Thyroid gland (tissue), 4 donors: ENCODE measurements around the gene NPPC. TPM values are rescaled to one million over a fixed set of nuclear protein-coding genes. Genes with fewer than 3 reads are reported as not detected.

ENCODE experiments used
- DNase-seq, 2 donors: peaks; one replicate each; pipeline ENCODE4 v3.0.0-alpha.2; 2019
- H3K27ac ChIP-seq, 3 donors: fragments of 200-600 bp; sonication (generic); 1 replicate in 2 of 3; 2 replicates in 1 of 3; pipeline ENCODE4 v1.5.1; 2016 to 2019; ENCODE audit warnings: mild to moderate bottlenecking in 1 of 3, moderate library complexity in 1 of 3
- H3K27me3 ChIP-seq: fragments of 200-600 bp; sonication (generic); one replicate; pipeline ENCODE4 v1.5.1; 2019
- H3K36me3 ChIP-seq, 2 donors: fragments of 200-600 bp; sonication (generic); one replicate each; pipeline ENCODE4 v1.5.1; 2016 to 2019
- H3K4me1 ChIP-seq, 2 donors: fragments of 200-600 bp; sonication (generic); one replicate each; pipeline ENCODE4 v1.5.1; 2017 to 2019
- H3K4me3 ChIP-seq, 3 donors: fragments of 200-600 bp; sonication (generic); replicated peaks in 1 of 3; 1 replicate in 2 of 3; 2 replicates in 1 of 3; pipeline ENCODE4 v1.5.1; 2016; ENCODE audit warnings: mild to moderate bottlenecking in 1 of 3
- H3K9me3 ChIP-seq: fragments of 200-600 bp; sonication (generic); one replicate; pipeline ENCODE4 v1.5.1; 2017
- POLR2A ChIP-seq, 2 donors: fragments of 450-650 bp; IDR thresholded peaks; one replicate each; pipeline ENCODE4 v1.6.1; 2017; ENCODE audit warnings: antibody characterized with exemption in 2 of 2, mild to moderate bottlenecking in 2 of 2, moderate library complexity in 1 of 2
- WGBS, 2 donors: methylation state at CpG; one replicate each; pipeline ENCODE4 v1.1.5; 2017; 5-methylcytosine and 5-hydroxymethylcytosine counted together
- intact Hi-C: fragments of 100-400 bp; cut with DNase I; formaldehyde crosslinking; loops from one replicate; pipeline ENCODE4 v1.15.1; 2023
- total RNA-seq, 4 donors: library from RNA; depleted of rRNA; stranded (reverse); fragments of >200 nt; gene quantifications; one replicate each; pipeline ENCODE4 v1.2.3, GENCODE V29; 2016
- TF ChIP-seq, protein P1 (sequence below), 6 experiments: fragments of 200-600 bp in 3 of 6; fragments of 450-650 bp in 3 of 6; sonication (generic) in 3 of 6; IDR thresholded peaks; one replicate each; pipeline ENCODE4 v1.5.1; 2016 to 2019; ENCODE audit warnings: antibody characterized with exemption in 6 of 6, mild to moderate bottlenecking in 2 of 6, inconsistent platforms in 1 of 6, moderate library complexity in 1 of 6

The NPPC gene
- total RNA-seq, 4 donors from 2014 or later: not detected

DNA sequence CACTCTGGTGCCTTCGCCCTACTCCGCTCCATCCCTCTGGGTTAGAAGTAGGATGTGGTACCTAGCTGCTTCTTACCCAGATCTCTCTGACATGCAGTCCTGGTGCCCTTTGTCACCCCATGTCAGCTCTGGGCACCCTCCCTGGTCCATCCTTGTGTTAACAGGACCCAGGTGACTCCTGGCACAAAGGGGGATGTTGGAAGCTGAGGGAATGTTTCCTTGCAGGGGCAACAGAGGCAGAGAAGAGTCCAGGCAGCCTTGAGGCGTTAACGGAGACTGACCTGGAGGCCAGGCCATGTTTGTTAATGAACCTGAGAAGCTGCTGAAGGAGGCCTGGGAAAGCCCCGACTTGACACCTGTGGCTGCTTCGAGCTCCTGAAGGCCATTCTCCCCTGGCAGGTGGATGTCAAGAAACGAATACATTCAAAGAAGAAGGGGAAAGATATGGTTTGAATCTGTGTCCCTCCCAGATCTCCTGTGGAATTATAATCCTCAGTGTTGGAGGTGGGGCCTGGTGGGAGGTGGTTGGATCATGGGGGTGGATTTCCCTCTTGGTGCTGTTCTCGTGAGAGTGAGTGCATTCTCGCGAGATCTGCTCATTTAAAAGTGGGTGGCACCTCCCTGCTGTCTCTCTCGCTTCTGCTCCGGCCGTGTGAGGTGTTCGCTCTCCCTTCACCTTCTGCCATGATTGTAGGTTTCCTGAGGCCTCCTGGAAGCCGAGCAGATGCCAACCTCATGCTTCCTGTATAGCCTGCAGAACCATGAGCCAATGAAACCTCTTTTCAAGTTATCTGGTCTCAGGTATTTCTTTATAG is 31.4 kb downstream of the NPPC start:
- Histone ChIP-seq H3K36me3 (no peaks in the 10 kb centered on the region), H3K27ac (no peak overlapping the region), H3K4me1 (peaks cover 28 to 29% of the 10 kb centered on the region in 2 donors), H3K9me3 (no peaks in the 10 kb centered on the region), H3K27me3 (no peaks in the 10 kb centered on the region), H3K4me3 (no peak overlapping the region)
- WGBS, 2 donors: 90 to 92% methylated on average over 15 of the region's 15 CpGs
- TF ChIP-seq, protein P1, sequence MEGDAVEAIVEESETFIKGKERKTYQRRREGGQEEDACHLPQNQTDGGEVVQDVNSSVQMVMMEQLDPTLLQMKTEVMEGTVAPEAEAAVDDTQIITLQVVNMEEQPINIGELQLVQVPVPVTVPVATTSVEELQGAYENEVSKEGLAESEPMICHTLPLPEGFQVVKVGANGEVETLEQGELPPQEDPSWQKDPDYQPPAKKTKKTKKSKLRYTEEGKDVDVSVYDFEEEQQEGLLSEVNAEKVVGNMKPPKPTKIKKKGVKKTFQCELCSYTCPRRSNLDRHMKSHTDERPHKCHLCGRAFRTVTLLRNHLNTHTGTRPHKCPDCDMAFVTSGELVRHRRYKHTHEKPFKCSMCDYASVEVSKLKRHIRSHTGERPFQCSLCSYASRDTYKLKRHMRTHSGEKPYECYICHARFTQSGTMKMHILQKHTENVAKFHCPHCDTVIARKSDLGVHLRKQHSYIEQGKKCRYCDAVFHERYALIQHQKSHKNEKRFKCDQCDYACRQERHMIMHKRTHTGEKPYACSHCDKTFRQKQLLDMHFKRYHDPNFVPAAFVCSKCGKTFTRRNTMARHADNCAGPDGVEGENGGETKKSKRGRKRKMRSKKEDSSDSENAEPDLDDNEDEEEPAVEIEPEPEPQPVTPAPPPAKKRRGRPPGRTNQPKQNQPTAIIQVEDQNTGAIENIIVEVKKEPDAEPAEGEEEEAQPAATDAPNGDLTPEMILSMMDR (IDR thresholded peaks at IDR 0.05): no peak
- no peak for TF ChIP-seq POLR2A (IDR thresholded peaks at IDR 0.05)
- intact Hi-C loops: no loop called here
- no peak for DNase-seq

DNA sequence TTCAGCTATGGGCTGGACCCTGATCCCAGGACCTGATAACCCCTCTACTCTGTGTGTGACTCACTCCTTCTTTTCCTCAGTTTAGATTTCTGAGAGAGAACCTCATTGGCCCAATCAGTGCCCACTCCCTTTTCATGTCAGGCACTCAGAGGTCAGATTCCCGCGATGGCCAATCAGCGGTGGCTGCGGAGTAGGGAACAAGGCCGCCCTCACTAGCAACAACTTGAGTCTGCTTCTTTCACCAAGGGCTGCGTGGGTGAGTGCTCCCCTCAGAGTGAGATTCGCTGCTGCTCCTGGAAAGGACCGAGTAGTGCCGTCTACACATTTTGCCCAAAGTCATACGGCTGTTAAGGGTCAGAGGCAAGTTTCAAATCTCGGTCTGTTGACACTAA is 34.7 kb downstream of the NPPC start:
- no peaks in the 10 kb centered on the region for H3K36me3 ChIP-seq
- intact Hi-C loops: no loop called here
- peaks cover 29 to 31% of the 10 kb centered on the region in 2 donors for H3K4me1 ChIP-seq
- TF ChIP-seq POLR2A (IDR thresholded peaks at IDR 0.05): no peak
- TF ChIP-seq, protein P1 (IDR thresholded peaks at IDR 0.05): no peak
- H3K4me3 ChIP-seq: no peak overlapping the region
- no peaks in the 10 kb centered on the region for H3K9me3 ChIP-seq
- DNase-seq: peak; percentile 47 to 57
- peak overlapping the region; percentile 37 to 72 (median 63) for H3K27ac ChIP-seq
- 43 to 52% methylated on average over 11 of the region's 11 CpGs for WGBS, 2 donors
- no peaks in the 10 kb centered on the region for H3K27me3 ChIP-seq

DNA sequence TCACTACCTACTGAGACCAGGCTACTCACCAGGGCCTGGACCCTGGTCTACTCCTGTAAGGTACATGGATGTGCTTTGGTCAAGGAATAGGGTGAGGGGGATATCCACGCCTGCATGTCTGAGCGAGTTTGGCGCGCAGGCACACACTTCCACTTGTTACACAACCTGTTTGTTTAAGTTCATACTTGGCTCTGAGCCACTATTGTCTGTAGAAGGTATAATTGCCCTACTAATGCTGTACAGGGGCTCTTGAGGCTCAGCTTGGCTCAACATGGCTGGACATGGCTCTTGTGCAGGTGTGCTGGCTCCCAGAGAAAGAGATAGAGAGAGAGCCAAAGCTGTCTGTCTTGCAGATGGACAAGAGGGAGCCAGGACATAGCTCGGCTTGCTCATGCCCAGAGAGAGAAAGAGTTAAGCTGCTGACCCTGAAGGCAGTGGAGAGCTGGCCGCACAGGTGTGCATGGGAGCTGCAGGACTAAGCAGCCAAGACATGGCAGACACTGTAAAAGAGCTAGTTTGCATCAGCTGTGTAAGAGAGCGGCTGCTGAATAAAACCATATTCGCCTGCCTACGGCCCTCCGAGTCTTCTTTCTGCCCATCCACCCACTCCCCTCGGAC is 35.2 kb downstream of the NPPC start:
- Histone ChIP-seq H3K27ac (peak overlapping the region; percentile 37 to 72 (median 63)), H3K9me3 (no peaks in the 10 kb centered on the region), H3K4me1 (peaks cover 29 to 31% of the 10 kb centered on the region in 2 donors), H3K36me3 (no peaks in the 10 kb centered on the region), H3K27me3 (no peaks in the 10 kb centered on the region), H3K4me3 (no peak overlapping the region)
- DNase-seq: peak; percentile 50 to 59
- intact Hi-C loops: no loop called here
- TF ChIP-seq, protein P1 (IDR thresholded peaks at IDR 0.05): no peak
- no peak for TF ChIP-seq POLR2A (IDR thresholded peaks at IDR 0.05)
- 37 to 66% methylated on average over 11 of the region's 11 CpGs for WGBS, 2 donors

DNA sequence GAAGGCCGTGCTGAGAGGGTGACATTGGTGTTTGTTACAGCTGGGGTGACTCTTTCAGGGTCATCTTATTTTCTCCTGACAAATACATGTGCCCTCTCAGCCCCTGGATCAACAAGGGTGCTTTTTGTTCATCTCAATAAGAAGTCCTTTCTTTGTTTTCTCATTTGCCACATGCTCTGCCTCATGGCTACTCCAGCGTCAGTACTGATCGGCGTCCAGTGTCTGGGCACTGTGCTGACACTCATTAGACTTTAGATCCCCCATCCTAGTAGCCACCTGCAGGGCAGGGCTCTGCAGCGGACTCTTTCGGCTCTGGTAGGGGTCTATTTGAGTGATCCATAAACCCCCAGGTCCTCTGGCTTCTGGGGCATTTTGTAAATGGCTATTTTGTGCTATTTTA is 38.4 kb downstream of the NPPC start:
- 93 to 94% methylated on average over 6 of the region's 6 CpGs for WGBS, 2 donors

More for the DNA sequence above, 38.4 kb downstream of the NPPC start:
- DNase-seq: no peak
- H3K4me3 ChIP-seq: no peak overlapping the region
- H3K9me3 ChIP-seq: no peaks in the 10 kb centered on the region
- H3K36me3 ChIP-seq: no peaks in the 10 kb centered on the region
- no peak for TF ChIP-seq POLR2A (IDR thresholded peaks at IDR 0.05)
- TF ChIP-seq, protein P1 (IDR thresholded peaks at IDR 0.05): no peak
- H3K27me3 ChIP-seq: no peaks in the 10 kb centered on the region
- intact Hi-C loops: no loop called here
- H3K27ac ChIP-seq: no peak overlapping the region
- peaks cover 21 to 22% of the 10 kb centered on the region in 2 donors for H3K4me1 ChIP-seq
